Thyroid gland (tissue), 4 donors: ENCODE results near the gene F13A1. TPM values are rescaled to one million over a fixed set of nuclear protein-coding genes. Genes with fewer than 3 reads are reported as not detected.

Experiments
- DNase-seq, 2 donors: peaks; one replicate each; pipeline ENCODE4 v3.0.0-alpha.2; 2019
- H3K27ac ChIP-seq, 3 donors: fragments of 200-600 bp; sonication (generic); 1 replicate in 2 of 3; 2 replicates in 1 of 3; pipeline ENCODE4 v1.5.1; 2016 to 2019; ENCODE audit warnings: mild to moderate bottlenecking in 1 of 3, moderate library complexity in 1 of 3
- H3K27me3 ChIP-seq: fragments of 200-600 bp; sonication (generic); one replicate; pipeline ENCODE4 v1.5.1; 2019
- H3K36me3 ChIP-seq, 2 donors: fragments of 200-600 bp; sonication (generic); one replicate each; pipeline ENCODE4 v1.5.1; 2016 to 2019
- H3K4me1 ChIP-seq, 2 donors: fragments of 200-600 bp; sonication (generic); one replicate each; pipeline ENCODE4 v1.5.1; 2017 to 2019
- H3K4me3 ChIP-seq, 3 donors: fragments of 200-600 bp; sonication (generic); replicated peaks in 1 of 3; 1 replicate in 2 of 3; 2 replicates in 1 of 3; pipeline ENCODE4 v1.5.1; 2016; ENCODE audit warnings: mild to moderate bottlenecking in 1 of 3
- H3K9me3 ChIP-seq: fragments of 200-600 bp; sonication (generic); one replicate; pipeline ENCODE4 v1.5.1; 2017
- CTCF ChIP-seq, 6 experiments: fragments of 200-600 bp in 3 of 6; fragments of 450-650 bp in 3 of 6; sonication (generic) in 3 of 6; IDR thresholded peaks; one replicate each; pipeline ENCODE4 v1.5.1; 2016 to 2019; ENCODE audit warnings: antibody characterized with exemption in 6 of 6, mild to moderate bottlenecking in 2 of 6, inconsistent platforms in 1 of 6, moderate library complexity in 1 of 6
- POLR2A ChIP-seq, 2 donors: fragments of 450-650 bp; IDR thresholded peaks; one replicate each; pipeline ENCODE4 v1.6.1; 2017; ENCODE audit warnings: antibody characterized with exemption in 2 of 2, mild to moderate bottlenecking in 2 of 2, moderate library complexity in 1 of 2
- WGBS, 2 donors: methylation state at CpG; one replicate each; pipeline ENCODE4 v1.1.5; 2017; 5-methylcytosine and 5-hydroxymethylcytosine counted together
- intact Hi-C: fragments of 100-400 bp; cut with DNase I; formaldehyde crosslinking; loops from one replicate; pipeline ENCODE4 v1.15.1; 2023
- total RNA-seq, 4 donors: library from RNA; depleted of rRNA; stranded (reverse); fragments of >200 nt; gene quantifications; one replicate each; pipeline ENCODE4 v1.2.3, GENCODE V29; 2016

F13A1 gene
- total RNA-seq, 4 donors from 2014 or later, result 23.7 to 139 (median 54.7) TPM

- Histone ChIP-seq H3K9me3 (no peaks in the 10 kb centered on the region), H3K4me3 (no peak overlapping the region), H3K4me1 (peaks cover 14 to 15% of the 10 kb centered on the region in 2 donors), H3K36me3 (no peaks in the 10 kb centered on the region), H3K27ac (no peak overlapping the region), H3K27me3 (peaks cover 5% of the 10 kb centered on the region)
- TF ChIP-seq POLR2A (IDR thresholded peaks at IDR 0.05), result no peak
- TF ChIP-seq CTCF (IDR thresholded peaks at IDR 0.05), result no peak
- WGBS, 2 donors, result 83 to 84% methylated on average over 5 of the region's 5 CpGs
- intact Hi-C loops, result no loop called here
- no peak for DNase-seq
Observed at GRCh38 chr6:6362056-6362840, 41.8 kb upstream of the F13A1 start.

GRCh38 chr6:6357530-6357929 is 37.1 kb upstream of the F13A1 start:
- H3K4me3 ChIP-seq, result no peak overlapping the region
- intact Hi-C loops, result no loop called here
- 88 to 90% methylated on average over 3 of the region's 3 CpGs for WGBS, 2 donors
- H3K4me1 ChIP-seq, result no peaks in the 10 kb centered on the region
- no peaks in the 10 kb centered on the region for H3K9me3 ChIP-seq
- no peak for DNase-seq
- H3K36me3 ChIP-seq, result no peaks in the 10 kb centered on the region
- peaks cover 8% of the 10 kb centered on the region for H3K27me3 ChIP-seq
- TF ChIP-seq POLR2A (IDR thresholded peaks at IDR 0.05) (no peak), CTCF (IDR thresholded peaks at IDR 0.05) (no peak)
- no peak overlapping the region for H3K27ac ChIP-seq

DNA sequence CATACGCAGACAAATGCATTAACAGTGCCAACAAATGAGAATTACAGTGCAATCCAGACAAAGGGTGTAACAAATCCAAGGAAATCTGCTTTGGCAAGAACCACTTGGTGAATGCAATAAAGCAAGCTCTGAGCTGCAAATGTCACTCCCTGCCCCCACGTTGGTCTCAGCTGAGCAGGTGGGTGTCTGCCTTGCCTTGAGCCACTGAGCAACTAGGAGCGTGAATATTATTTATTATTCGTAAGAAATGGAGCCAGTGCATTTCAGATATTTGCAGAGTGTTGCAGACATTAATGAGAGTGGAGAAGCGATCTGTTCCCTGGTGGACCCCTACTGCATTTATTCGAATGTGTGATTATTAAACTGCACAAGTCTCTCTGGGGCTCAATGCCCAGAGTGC is 36.6 kb upstream of the F13A1 start:
- DNase-seq, result no peak
- no peaks in the 10 kb centered on the region for H3K9me3 ChIP-seq
- no peak for TF ChIP-seq POLR2A (IDR thresholded peaks at IDR 0.05)
- no peak for TF ChIP-seq CTCF (IDR thresholded peaks at IDR 0.05)
- intact Hi-C loops, result no loop called here
- WGBS, 2 donors, result 77 to 81% methylated on average over 5 to 6 of the region's 6 CpGs
- no peaks in the 10 kb centered on the region for H3K36me3 ChIP-seq
- peaks cover 8% of the 10 kb centered on the region for H3K27me3 ChIP-seq
- no peak overlapping the region for H3K4me3 ChIP-seq
- H3K27ac ChIP-seq, result no peak overlapping the region
- H3K4me1 ChIP-seq, result no peaks in the 10 kb centered on the region

GRCh38 chr6:6352772-6353171 is 32.3 kb upstream of the F13A1 start:
- H3K27ac ChIP-seq, result no peak overlapping the region
- no peaks in the 10 kb centered on the region for H3K9me3 ChIP-seq
- no peaks in the 10 kb centered on the region for H3K4me1 ChIP-seq
- H3K4me3 ChIP-seq, result no peak overlapping the region
- DNase-seq, result no peak
- TF ChIP-seq CTCF (IDR thresholded peaks at IDR 0.05) (no peak), POLR2A (IDR thresholded peaks at IDR 0.05) (no peak)
- intact Hi-C loops, result no loop called here
- no peaks in the 10 kb centered on the region for H3K36me3 ChIP-seq
- 93 to 98% methylated on average over 6 of the region's 6 CpGs for WGBS, 2 donors
- H3K27me3 ChIP-seq, result peaks cover 3% of the 10 kb centered on the region

- Histone ChIP-seq H3K36me3 (no peaks in the 10 kb centered on the region), H3K4me1 (no peaks in the 10 kb centered on the region), H3K27me3 (peaks cover 3% of the 10 kb centered on the region), H3K9me3 (no peaks in the 10 kb centered on the region), H3K27ac (no peak overlapping the region), H3K4me3 (no peak overlapping the region)
- TF ChIP-seq POLR2A (IDR thresholded peaks at IDR 0.05) (no peak), CTCF (IDR thresholded peaks at IDR 0.05) (no peak)
- intact Hi-C loops, result no loop called here
- WGBS, 2 donors, result 39 to 40% methylated on average over 6 of the region's 6 CpGs
- peak; percentile 9 to 12 for DNase-seq
Observed at GRCh38 chr6:6351511-6352025, 31.1 kb upstream of the F13A1 start.
